Body of pancreas (tissue), 4 donors: Measurements from ENCODE around the gene NOB1. TPM values are rescaled to one million over a fixed set of nuclear protein-coding genes. Genes with fewer than 3 reads are reported as not detected.

Source experiments
- ATAC-seq: fragments of 150-250 bp; one replicate; pipeline ENCODE4 v1.9.1; 2016
- DNase-seq, 4 donors: peaks; one replicate each; pipeline ENCODE4 v3.0.0-alpha.2; 2019
- H3K27ac ChIP-seq, 4 donors: fragments of 200-600 bp; sonication (generic); 1 replicate in 3 of 4; 2 replicates in 1 of 4; pipeline versions ENCODE4 v1.5.1 to v1.6.1; 2016 to 2019; ENCODE audit warnings: mild to moderate bottlenecking in 1 of 4, mixed read lengths in 1 of 4, moderate library complexity in 1 of 4
- H3K27me3 ChIP-seq, 2 donors: fragments of 200-600 bp; sonication (generic); one replicate each; pipeline ENCODE4 v1.6.0; 2016; ENCODE audit warnings: mild to moderate bottlenecking in 1 of 2
- H3K36me3 ChIP-seq, 2 donors: fragments of 200-600 bp; sonication (generic); replicated peaks in 1 of 2; 2 replicates each; pipeline ENCODE4 v1.5.1; 2016; ENCODE audit warnings: low read depth in 2 of 2; ENCODE audit not compliant: insufficient read depth in 1 of 2
- H3K4me1 ChIP-seq: fragments of 200-600 bp; sonication (generic); one replicate; pipeline ENCODE4 v1.6.0; 2016
- H3K4me3 ChIP-seq, 2 donors: fragments of 200-600 bp; sonication (generic); 1 replicate in 1 of 2; 2 replicates in 1 of 2; pipeline ENCODE4 v1.5.1; 2016 to 2019
- H3K9me3 ChIP-seq, 3 donors: fragments of 200-600 bp; sonication (generic); 1 replicate in 2 of 3; 2 replicates in 1 of 3; pipeline ENCODE4 v1.5.1; 2016
- POLR2A ChIP-seq, 3 donors: fragments of 450-650 bp; IDR thresholded peaks; one replicate each; pipeline ENCODE4 v1.6.1; 2016; ENCODE audit warnings: antibody characterized with exemption in 3 of 3, mild to moderate bottlenecking in 2 of 3
- WGBS, 2 donors: methylation state at CpG; one replicate each; pipeline ENCODE4 v1.1.5; 2017; 5-methylcytosine and 5-hydroxymethylcytosine counted together
- intact Hi-C: fragments of 100-400 bp; cut with DNase I; formaldehyde crosslinking; loops from one replicate; pipeline ENCODE4 v1.15.1; 2023
- total RNA-seq, 2 donors: library from RNA; depleted of rRNA; stranded (reverse); fragments of >200 nt; gene quantifications; one replicate each; pipeline ENCODE4 v1.1.0, GENCODE V29; 2016
- TF ChIP-seq, protein P1 (sequence below), 7 experiments: fragments of 450-650 bp in 4 of 7; fragments of 200-600 bp in 3 of 7; sonication (generic) in 3 of 7; IDR thresholded peaks; one replicate each; pipeline ENCODE4 v1.5.1; 2016 to 2019; ENCODE audit warnings: antibody characterized with exemption in 7 of 7

The NOB1 gene
- total RNA-seq, 2 donors from 2014 or later: 28.0 to 69.0 TPM

- TF ChIP-seq POLR2A (IDR thresholded peaks at IDR 0.05): no peak
- TF ChIP-seq, protein P1, sequence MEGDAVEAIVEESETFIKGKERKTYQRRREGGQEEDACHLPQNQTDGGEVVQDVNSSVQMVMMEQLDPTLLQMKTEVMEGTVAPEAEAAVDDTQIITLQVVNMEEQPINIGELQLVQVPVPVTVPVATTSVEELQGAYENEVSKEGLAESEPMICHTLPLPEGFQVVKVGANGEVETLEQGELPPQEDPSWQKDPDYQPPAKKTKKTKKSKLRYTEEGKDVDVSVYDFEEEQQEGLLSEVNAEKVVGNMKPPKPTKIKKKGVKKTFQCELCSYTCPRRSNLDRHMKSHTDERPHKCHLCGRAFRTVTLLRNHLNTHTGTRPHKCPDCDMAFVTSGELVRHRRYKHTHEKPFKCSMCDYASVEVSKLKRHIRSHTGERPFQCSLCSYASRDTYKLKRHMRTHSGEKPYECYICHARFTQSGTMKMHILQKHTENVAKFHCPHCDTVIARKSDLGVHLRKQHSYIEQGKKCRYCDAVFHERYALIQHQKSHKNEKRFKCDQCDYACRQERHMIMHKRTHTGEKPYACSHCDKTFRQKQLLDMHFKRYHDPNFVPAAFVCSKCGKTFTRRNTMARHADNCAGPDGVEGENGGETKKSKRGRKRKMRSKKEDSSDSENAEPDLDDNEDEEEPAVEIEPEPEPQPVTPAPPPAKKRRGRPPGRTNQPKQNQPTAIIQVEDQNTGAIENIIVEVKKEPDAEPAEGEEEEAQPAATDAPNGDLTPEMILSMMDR (IDR thresholded peaks at IDR 0.05): no peak
- WGBS, 2 donors: 41 to 50% methylated on average over 4 of the region's 4 CpGs
- Histone ChIP-seq H3K36me3 (no peaks in the 10 kb centered on the region), H3K4me1 (peaks cover 46% of the 10 kb centered on the region), H3K9me3 (no peaks in the 10 kb centered on the region), H3K27ac (peak overlapping the region; percentile 11 to 60 (median 47)), H3K27me3 (no peaks in the 10 kb centered on the region), H3K4me3 (no peak overlapping the region)
- DNase-seq (peak in 3 of 4 donors; percentile 54 to 75 (median 55)), ATAC-seq (peak; percentile 54)
- intact Hi-C loops: no loop called here
Measured at GRCh38 chr16:69712277-69712676, 42.4 kb downstream of the NOB1 start.

DNA sequence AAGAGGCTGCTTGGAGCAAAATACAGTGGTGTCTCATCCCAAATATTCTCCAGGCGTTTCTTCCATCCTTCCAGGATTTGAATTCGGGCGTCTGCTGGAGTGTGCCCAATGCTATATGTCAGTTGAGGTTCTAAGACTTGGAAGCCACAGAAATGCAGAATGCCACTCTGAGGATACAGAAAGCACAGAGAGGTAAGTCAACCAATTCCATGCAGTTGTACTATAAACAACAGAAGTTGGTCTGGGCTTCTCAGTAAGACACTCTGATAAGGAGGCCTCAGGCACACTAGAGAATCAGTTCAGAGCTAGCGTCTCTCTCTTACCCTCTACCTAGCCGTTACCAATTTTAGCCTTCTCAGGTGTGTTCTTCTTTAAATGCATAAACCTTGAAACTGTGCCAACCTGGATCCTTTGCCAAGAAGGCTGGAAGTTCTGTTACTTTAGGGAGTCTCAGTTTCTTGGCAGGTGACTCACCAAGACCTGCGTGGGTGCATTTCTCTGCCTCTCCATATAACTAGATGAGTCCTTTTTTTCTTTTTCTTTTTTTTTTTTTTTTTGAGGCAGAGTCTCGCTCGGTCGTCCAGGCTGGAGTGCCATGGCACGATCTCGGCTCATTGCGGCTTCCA, 43.5 kb downstream of the NOB1 start:
- H3K9me3 ChIP-seq: no peaks in the 10 kb centered on the region
- H3K36me3 ChIP-seq: no peaks in the 10 kb centered on the region
- H3K4me1 ChIP-seq: peaks cover 52% of the 10 kb centered on the region
- WGBS, 2 donors: 25 to 37% methylated on average over 12 of the region's 12 CpGs
- DNase-seq (peak; percentile 81 to 93 (median 91)), ATAC-seq (peak; percentile 68)
- peak overlapping the region; percentile 11 to 60 (median 47) for H3K27ac ChIP-seq
- TF ChIP-seq, protein P1 (IDR thresholded peaks at IDR 0.05): no peak
- no peak for TF ChIP-seq POLR2A (IDR thresholded peaks at IDR 0.05)
- intact Hi-C loops: no loop called here
- no peaks in the 10 kb centered on the region for H3K27me3 ChIP-seq
- no peak overlapping the region for H3K4me3 ChIP-seq

- Histone ChIP-seq H3K4me3 (no peak overlapping the region), H3K4me1 (peaks cover 43% of the 10 kb centered on the region), H3K27me3 (no peaks in the 10 kb centered on the region), H3K9me3 (no peaks in the 10 kb centered on the region), H3K36me3 (no peaks in the 10 kb centered on the region), H3K27ac (peak overlapping the region in 2 of 4 donors; percentile 23)
- peak in 1 of 4 donors; percentile 30 for DNase-seq
- WGBS, 2 donors: 23 to 25% methylated on average over 5 of the region's 5 CpGs
- intact Hi-C loops: loop anchor here (5.0 kb wide), 1 partner anchor 43 kb away; the partner anchor contains the start of gene NOB1
- TF ChIP-seq, protein P1 (IDR thresholded peaks at IDR 0.05): peak; percentile 49 to 87 (median 76)
- TF ChIP-seq POLR2A (IDR thresholded peaks at IDR 0.05): no peak
- ATAC-seq: peak; percentile 63
Measured at GRCh38 chr16:69709456-69710084, 45.2 kb downstream of the NOB1 start.

GRCh38 chr16:69707920-69708683, 46.6 kb downstream of the NOB1 start:
- intact Hi-C loops: loop anchor here (5.0 kb wide), 1 partner anchor 44 kb away; the partner anchor contains the start of gene NOB1
- Histone ChIP-seq H3K27me3 (no peaks in the 10 kb centered on the region), H3K4me3 (no peak overlapping the region), H3K36me3 (no peaks in the 10 kb centered on the region), H3K9me3 (no peaks in the 10 kb centered on the region), H3K4me1 (peaks cover 41% of the 10 kb centered on the region), H3K27ac (no peak overlapping the region)
- no peak for TF ChIP-seq POLR2A (IDR thresholded peaks at IDR 0.05)
- TF ChIP-seq, protein P1 (IDR thresholded peaks at IDR 0.05): no peak
- DNase-seq: no peak
- 79 to 85% methylated on average over 10 of the region's 10 CpGs for WGBS, 2 donors
- no peak for ATAC-seq
